ENCODE measurements around the gene GRIN2C. TPM values are rescaled to one million over a fixed set of nuclear protein-coding genes. Genes with fewer than 3 reads are reported as not detected.

Gene GRIN2C
- total RNA-seq, 2 experiments from 2014 or later = not detected

GRCh38 chr17:74878658-74879057, 19.0 kb upstream of the GRIN2C start:
- Mint-ChIP-seq H3K36me3 (ENCODE audit: low read depth) (no peaks in the 10 kb centered on the region), H3K4me1 (ENCODE audit: low read depth) (peaks cover 8% of the 10 kb centered on the region), H3K27ac (no peak overlapping the region), H3K27me3 (no peaks in the 10 kb centered on the region), H3K4me3 (no peak overlapping the region), H3K9me3 (no peaks in the 10 kb centered on the region)
- intact Hi-C loops (cut with micrococcal nuclease) = no loop called here
- no peak for ATAC-seq
- DNase-seq = no peak
- TF ChIP-seq, protein P1, sequence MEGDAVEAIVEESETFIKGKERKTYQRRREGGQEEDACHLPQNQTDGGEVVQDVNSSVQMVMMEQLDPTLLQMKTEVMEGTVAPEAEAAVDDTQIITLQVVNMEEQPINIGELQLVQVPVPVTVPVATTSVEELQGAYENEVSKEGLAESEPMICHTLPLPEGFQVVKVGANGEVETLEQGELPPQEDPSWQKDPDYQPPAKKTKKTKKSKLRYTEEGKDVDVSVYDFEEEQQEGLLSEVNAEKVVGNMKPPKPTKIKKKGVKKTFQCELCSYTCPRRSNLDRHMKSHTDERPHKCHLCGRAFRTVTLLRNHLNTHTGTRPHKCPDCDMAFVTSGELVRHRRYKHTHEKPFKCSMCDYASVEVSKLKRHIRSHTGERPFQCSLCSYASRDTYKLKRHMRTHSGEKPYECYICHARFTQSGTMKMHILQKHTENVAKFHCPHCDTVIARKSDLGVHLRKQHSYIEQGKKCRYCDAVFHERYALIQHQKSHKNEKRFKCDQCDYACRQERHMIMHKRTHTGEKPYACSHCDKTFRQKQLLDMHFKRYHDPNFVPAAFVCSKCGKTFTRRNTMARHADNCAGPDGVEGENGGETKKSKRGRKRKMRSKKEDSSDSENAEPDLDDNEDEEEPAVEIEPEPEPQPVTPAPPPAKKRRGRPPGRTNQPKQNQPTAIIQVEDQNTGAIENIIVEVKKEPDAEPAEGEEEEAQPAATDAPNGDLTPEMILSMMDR (IDR thresholded peaks at IDR 0.05) = no peak
- POLR2A ChIA-PET = no interaction called here
- CTCF ChIA-PET = interaction anchor here (0.9 to 13.9 kb wide), 5 partner anchors 17 to 221 kb away, joined by 3 to 139 read pairs (median 3); partner anchors contain the start of gene GRIN2C

- Mint-ChIP-seq H3K27ac (no peak overlapping the region), H3K27me3 (no peaks in the 10 kb centered on the region), H3K36me3 (ENCODE audit: low read depth) (no peaks in the 10 kb centered on the region), H3K4me3 (no peak overlapping the region), H3K9me3 (no peaks in the 10 kb centered on the region), H3K4me1 (ENCODE audit: low read depth) (peaks cover 8% of the 10 kb centered on the region)
- TF ChIP-seq, protein P1 (IDR thresholded peaks at IDR 0.05) = no peak
- ATAC-seq (no peak), DNase-seq (no peak)
- ChIA-PET CTCF (interaction anchor here (0.9 to 13.9 kb wide), 5 partner anchors 16 to 220 kb away, joined by 3 to 139 read pairs (median 3); partner anchors contain the start of gene GRIN2C), POLR2A (interaction anchor here (0.6 kb wide), 1 partner anchor 19 kb away, joined by 3 read pairs; no protein-coding TSS in a partner anchor)
- intact Hi-C loops (cut with micrococcal nuclease) = no loop called here
These were observed 18.2 kb upstream of the GRIN2C start for GRCh38 chr17:74877592-74878548.

DNA sequence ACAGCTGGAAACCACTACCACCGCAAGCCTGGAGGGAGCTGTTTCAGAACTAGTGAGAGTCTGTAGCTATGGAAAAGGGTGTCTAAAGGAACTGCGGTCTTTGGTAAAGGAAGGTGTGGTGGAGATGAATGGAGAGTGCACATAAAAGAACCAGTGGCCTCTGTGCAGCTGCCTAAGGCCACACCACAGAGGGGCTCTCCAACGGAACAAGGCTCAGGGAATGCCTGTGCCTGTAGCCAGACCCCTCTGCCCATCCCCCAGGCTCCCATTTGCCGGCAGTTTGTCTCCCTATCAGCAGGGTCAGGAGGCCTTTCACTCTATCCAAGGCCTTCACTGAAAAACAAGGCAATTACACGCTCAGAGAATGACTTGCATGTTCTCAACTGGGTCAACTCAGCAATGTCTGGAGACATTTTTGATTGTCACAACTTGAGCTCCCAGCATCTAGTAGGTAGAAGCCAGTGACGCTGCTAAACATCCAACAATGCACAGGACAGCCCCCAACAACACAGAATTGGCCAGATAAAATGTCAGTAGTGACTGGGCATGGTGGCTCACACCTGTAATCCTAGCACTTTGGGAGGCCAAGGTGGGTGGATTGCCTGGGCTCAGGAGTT, 16.4 kb upstream of the GRIN2C start:
- Mint-ChIP-seq H3K27me3 (no peaks in the 10 kb centered on the region), H3K27ac (no peak overlapping the region)
- intact Hi-C loops (cut with micrococcal nuclease) = no loop called here

DNA sequence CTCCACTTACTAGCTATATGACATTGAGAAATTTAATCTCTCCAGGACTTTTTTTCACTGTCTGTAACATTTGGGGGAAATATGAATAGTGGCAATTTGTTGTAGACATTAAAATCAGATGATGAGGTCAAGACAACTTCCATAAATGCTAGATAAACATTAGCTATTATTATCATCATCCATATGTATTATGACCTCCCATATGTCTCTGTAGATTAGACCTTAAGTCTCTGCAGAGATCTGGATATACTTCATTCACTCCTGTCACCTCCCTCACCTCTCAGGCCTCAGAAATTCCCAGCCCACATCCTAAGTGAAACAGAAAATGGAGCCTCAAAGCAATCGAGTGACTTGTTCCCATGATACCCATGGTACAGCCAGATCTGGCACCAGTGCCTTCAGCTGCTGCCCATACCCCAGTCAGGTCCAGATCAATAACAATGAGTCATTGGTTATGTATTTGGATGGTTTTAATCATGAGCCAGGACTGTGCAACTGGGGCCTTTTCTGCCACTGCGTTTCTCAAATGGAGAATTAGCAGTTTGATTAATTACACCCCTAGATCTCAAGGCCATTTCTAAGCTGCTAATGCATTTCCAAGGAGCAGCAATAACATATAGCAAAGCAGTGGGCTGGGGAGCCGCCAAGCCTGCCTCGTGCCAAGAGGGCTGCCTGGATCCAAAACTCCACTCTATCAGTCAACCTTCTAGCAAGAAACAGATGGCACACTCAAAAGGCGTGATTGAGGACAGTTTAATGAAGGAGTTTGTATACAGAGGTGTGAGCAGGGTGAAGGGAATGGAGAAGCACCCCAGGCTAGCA, 15.7 kb upstream of the GRIN2C start:
- POLR2A ChIA-PET = interaction anchor here (1.1 to 1.3 kb wide), 3 partner anchors 11 to 16 kb away, joined by 3 read pairs; partner anchors contain the start of gene GRIN2C
- H3K27ac Mint-ChIP-seq = no peak overlapping the region
- H3K36me3 Mint-ChIP-seq (ENCODE audit: low read depth) = no peaks in the 10 kb centered on the region
- intact Hi-C loops (cut with micrococcal nuclease) = no loop called here
- no peak for DNase-seq
- peaks cover 15% of the 10 kb centered on the region for H3K4me1 Mint-ChIP-seq (ENCODE audit: low read depth)
- H3K9me3 Mint-ChIP-seq = no peaks in the 10 kb centered on the region
- no peak for ATAC-seq
- TF ChIP-seq, protein P1 (IDR thresholded peaks at IDR 0.05) = no peak
- no peaks in the 10 kb centered on the region for H3K27me3 Mint-ChIP-seq
- no peak overlapping the region for H3K4me3 Mint-ChIP-seq
- CTCF ChIA-PET = interaction anchor here (0.8 to 13.9 kb wide), 9 partner anchors 13 to 159 kb away, joined by 3 to 139 read pairs (median 4); partner anchors contain the start of genes GRIN2C, MRPL58 and OTOP2

More for the DNA sequence above, 16.4 kb upstream of the GRIN2C start:
- Mint-ChIP-seq H3K36me3 (ENCODE audit: low read depth) (no peaks in the 10 kb centered on the region), H3K9me3 (no peaks in the 10 kb centered on the region), H3K4me1 (ENCODE audit: low read depth) (peaks cover 15% of the 10 kb centered on the region), H3K4me3 (no peak overlapping the region)
- POLR2A ChIA-PET = interaction anchor here (1.1 to 1.3 kb wide), 2 partner anchors 12 to 14 kb away, joined by 3 read pairs; no protein-coding TSS in a partner anchor
- CTCF ChIA-PET = interaction anchor here (0.9 to 13.9 kb wide), 7 partner anchors 14 to 158 kb away, joined by 3 to 139 read pairs (median 4); partner anchors contain the start of genes GRIN2C and MRPL58
- ATAC-seq (no peak), DNase-seq (no peak)
- TF ChIP-seq, protein P1 (IDR thresholded peaks at IDR 0.05) = no peak

Measured in activated CD8-positive, alpha-beta T cell treated with anti-CD3 and anti-CD28 coated beads for 36 hours (primary cell).